Posterior vena cava (tissue), 2 donors: ENCODE results near the gene SRSF7. TPM values are rescaled to one million over a fixed set of nuclear protein-coding genes. Genes with fewer than 3 reads are reported as not detected.
A peak's percentile ranks its signal among the peaks of the same experiment; 100 is the strongest.
"Not testable (repeated sequence)": the region's sequence is repeated elsewhere in the genome, so short reads cannot be mapped to it uniquely, and the experiment has no call there.

ENCODE experiments used
- DNase-seq: peaks from one replicate; pipeline ENCODE4 v3.0.0-alpha.2; 2020; ENCODE audit warnings: low spot score
- intact Hi-C, 2 donors: fragments of 100-400 bp; cut with DNase I; formaldehyde crosslinking; loops; one replicate each; pipeline versions ENCODE4 v1.14.1 to v1.14.2; 2022 to 2023
- total RNA-seq, 2 donors: library from RNA; stranded (reverse); fragmentation: NEBNext Ultra II Directional; extraction: Animal tissue kit (Norgen Biotek cat#: 25700); gene quantifications; one replicate each; pipeline ENCODE4 v1.2.1, GENCODE V29; 2021
- donor health status: DM: yes; HTN: yes; CAD: no.
- donor health status: DM: yes; HTN: yes; CAD: no.

Gene SRSF7
- total RNA-seq, 2 donors from 2014 or later = 95.3 to 103 TPM

- intact Hi-C loops = loop anchor here (5.0 kb wide), 2 partner anchors 150 to 200 kb away; no protein-coding TSS in a partner anchor
- DNase-seq = peak; percentile 86
These were observed 14.0 kb downstream of the SRSF7 start for GRCh38 chr2:38737000-38737698.

- intact Hi-C loops = loop anchor here (5.0 kb wide), 2 partner anchors 149 to 199 kb away; no protein-coding TSS in a partner anchor
- no peak for DNase-seq
These were observed 15.2 kb downstream of the SRSF7 start for GRCh38 chr2:38735999-38736320.

- intact Hi-C loops = loop anchor here (5.0 kb wide), 3 partner anchors 147 to 417 kb away; no protein-coding TSS in a partner anchor
- no peak for DNase-seq
These were observed 16.7 kb downstream of the SRSF7 start for GRCh38 chr2:38734299-38735058.

- intact Hi-C loops = loop anchor here in 1 of 2 donors (5.0 kb wide), 1 partner anchor 416 kb away; no protein-coding TSS in a partner anchor
- no peak for DNase-seq
These were observed 17.7 kb downstream of the SRSF7 start for GRCh38 chr2:38733300-38733971.

- intact Hi-C loops = loop anchor here in 1 of 2 donors (5.0 kb wide), 1 partner anchor 414 kb away; no protein-coding TSS in a partner anchor
- DNase-seq = no peak
These were observed 19.4 kb downstream of the SRSF7 start for GRCh38 chr2:38731684-38732221.

- DNase-seq = no peak
- intact Hi-C loops = loop anchor here in 1 of 2 donors (5.0 kb wide), 1 partner anchor 414 kb away; no protein-coding TSS in a partner anchor
These were observed 20.1 kb downstream of the SRSF7 start for GRCh38 chr2:38731090-38731489.

- DNase-seq = no peak
- intact Hi-C loops = loop anchor here in 1 of 2 donors (5.0 kb wide), 1 partner anchor 146 kb away; no protein-coding TSS in a partner anchor
These were observed 22.5 kb downstream of the SRSF7 start for GRCh38 chr2:38728694-38729093.

- intact Hi-C loops = loop anchor here in 1 of 2 donors (5.0 kb wide), 1 partner anchor 145 kb away; no protein-coding TSS in a partner anchor
- DNase-seq = no peak
These were observed 23.5 kb downstream of the SRSF7 start for GRCh38 chr2:38727661-38728060.

- intact Hi-C loops = no loop called here
- no peak for DNase-seq
These were observed 28.0 kb downstream of the SRSF7 start for GRCh38 chr2:38723173-38723572.

GRCh38 chr2:38722271-38723061 is 28.7 kb downstream of the SRSF7 start:
- intact Hi-C loops = no loop called here
- DNase-seq = no peak

GRCh38 chr2:38720613-38721241 is 30.4 kb downstream of the SRSF7 start:
- intact Hi-C loops = loop anchor here in 1 of 2 donors (1.0 kb wide), 1 partner anchor 139 kb away; no protein-coding TSS in a partner anchor
- DNase-seq = peak; percentile 94

GRCh38 chr2:38719706-38720105 is 31.5 kb downstream of the SRSF7 start:
- intact Hi-C loops = no loop called here
- no peak for DNase-seq

GRCh38 chr2:38718601-38719000 is 32.6 kb downstream of the SRSF7 start:
- intact Hi-C loops = no loop called here
- DNase-seq = no peak

- DNase-seq = no peak
- intact Hi-C loops = no loop called here
These were observed 35.0 kb downstream of the SRSF7 start for GRCh38 chr2:38716185-38716584.

- intact Hi-C loops, DNase-seq: not testable (repeated sequence)
These were observed 36.2 kb downstream of the SRSF7 start for GRCh38 chr2:38714941-38715340.

- intact Hi-C loops = no loop called here
- no peak for DNase-seq
These were observed 37.8 kb downstream of the SRSF7 start for GRCh38 chr2:38713338-38713737.

- no peak for DNase-seq
- intact Hi-C loops = no loop called here
These were observed 38.3 kb downstream of the SRSF7 start for GRCh38 chr2:38712871-38713270.

- DNase-seq = no peak
- intact Hi-C loops = no loop called here
These were observed 38.7 kb downstream of the SRSF7 start for GRCh38 chr2:38712413-38712812.
